HepG2 (cell line): ENCODE results near the gene GRM4. TPM values are rescaled to one million over a fixed set of nuclear protein-coding genes. Genes with fewer than 3 reads are reported as not detected.

ENCODE experiments used
- ATAC-seq: fragments of 200-7000 bp; cut with Tn5 transposase; 3 replicates; pipeline ENCODE4 v1.9.1; 2020; ENCODE audit warnings: mild to moderate bottlenecking, moderate library complexity
- BruUV-seq: library from RNA; stranded (reverse); fragments of 400-500 nt; replicated peaks from 2 replicates; lab custom pipeline; 2021; lab: Mats Ljungman, UMichigan
- CTCF ChIA-PET: fragments of 300-600 bp; formaldehyde crosslinking; extraction: SDS; loops from one replicate; lab custom pipeline; 2021; ENCODE audit warnings: low total read pairs, inconsistent platforms, low intra/inter-chr PET ratio; lab: Yijun Ruan, JAX
- POLR2A ChIA-PET: fragments of 350-600 bp; sonication (Branson Sonifier 250); formaldehyde crosslinking; loops from one replicate; lab custom pipeline; 2020; ENCODE audit warnings: antibody characterized with exemption, inconsistent platforms; lab: Yijun Ruan, JAX
- DNase-seq: peaks from one replicate; pipeline ENCODE4 v3.0.0-alpha.2; 2015; ENCODE audit warnings: low spot score
- FAIRE-seq: peaks from 3 replicates; lab custom pipeline; 2011; peaks lifted over from hg19 to GRCh38; lab: Jason Lieb, UNC
- H2AFZ ChIP-seq: one replicate; pipeline ENCODE4 v1.6.1; 2011; ENCODE audit warnings: low read length, inconsistent platforms
- H3K27ac ChIP-seq: fragments of 300-600 bp; 3 replicates; pipeline ENCODE4 v1.8.0; 2011; ENCODE audit warnings: mixed run types, mild to moderate bottlenecking, mixed read lengths, low read length, inconsistent platforms; ENCODE audit not compliant: insufficient read depth; ENCODE audit errors: extremely low read length
- H3K27me3 ChIP-seq, 2 experiments: fragments of 200-600 bp in 1 of 2; 2 replicates in 1 of 2; 3 replicates in 1 of 2; pipeline versions ENCODE4 v1.6.0 to v1.8.0; 2011; ENCODE audit warnings: low read length in 2 of 2, mild to moderate bottlenecking in 2 of 2, moderate library complexity in 2 of 2, inconsistent platforms in 1 of 2; ENCODE audit not compliant: insufficient read depth in 2 of 2, control insufficient read depth in 1 of 2
- H3K36me3 ChIP-seq, 2 experiments: fragments of 200-600 bp in 1 of 2; replicated peaks in 1 of 2; 2 replicates in 1 of 2; 3 replicates in 1 of 2; pipeline versions ENCODE4 v1.5.1 to v1.8.0; 2011; ENCODE audit warnings: low read length in 2 of 2, inconsistent platforms in 1 of 2; ENCODE audit not compliant: insufficient read depth in 2 of 2, control insufficient read depth in 1 of 2
- H3K4me1 ChIP-seq: 2 replicates; pipeline ENCODE4 v1.5.1; 2012; ENCODE audit warnings: low read length, inconsistent platforms; ENCODE audit not compliant: insufficient read depth
- H3K4me2 ChIP-seq: 2 replicates; pipeline ENCODE4 v1.6.0; 2011; ENCODE audit warnings: low read depth, low read length, inconsistent platforms
- H3K4me3 ChIP-seq, 3 experiments: fragments of 200-600 bp in 1 of 3; sonication (generic), shearing (Covaris generic) in 1 of 3; replicated peaks in 1 of 3; 2 replicates each; pipeline ENCODE4 v1.5.1; 2011 to 2016; ENCODE audit warnings: low read length in 3 of 3, inconsistent platforms in 2 of 3, low read depth in 2 of 3, mild to moderate bottlenecking in 2 of 3, control low read depth in 1 of 3, mixed read lengths in 1 of 3; ENCODE audit not compliant: insufficient read depth in 1 of 3
- H3K79me2 ChIP-seq: one replicate; pipeline ENCODE4 v1.6.1; 2011; ENCODE audit warnings: low read length, inconsistent platforms; ENCODE audit not compliant: insufficient read depth
- H3K9ac ChIP-seq: 2 replicates; pipeline ENCODE4 v1.6.0; 2011; ENCODE audit warnings: mild to moderate bottlenecking, low read depth, low read length, inconsistent platforms; ENCODE audit not compliant: insufficient read depth
- H3K9me3 ChIP-seq: 2 replicates; pipeline ENCODE4 v1.5.1; 2012; ENCODE audit warnings: mild to moderate bottlenecking, low read length
- H4K20me1 ChIP-seq: 2 replicates; pipeline ENCODE4 v1.6.0; 2011; ENCODE audit warnings: inconsistent platforms, mild to moderate bottlenecking, low read length, moderate library complexity; ENCODE audit not compliant: insufficient read depth
- CBFB ChIP-seq: sonication (generic); formaldehyde crosslinking; IDR thresholded peaks from 2 replicates; pipeline ENCODE4 v1.4.0; 2020; ENCODE audit warnings: missing genetic modification reagents
- POGK ChIP-seq: sonication (generic); formaldehyde crosslinking; conservative IDR thresholded peaks from 2 replicates; pipeline ENCODE4 v1.8.0; 2022; ENCODE audit warnings: mild to moderate bottlenecking, moderate library complexity, missing genetic modification reagents
- RARG ChIP-seq: sonication (generic); formaldehyde crosslinking; IDR thresholded peaks from 2 replicates; pipeline ENCODE4 v1.4.0; 2020; ENCODE audit warnings: low read depth, mild to moderate bottlenecking, missing genetic modification reagents
- SNRNP70 ChIP-seq: fragments of 200-400 bp; formaldehyde crosslinking; IDR thresholded peaks from 2 replicates; pipeline ENCODE4 v1.6.1; 2017; ENCODE audit warnings: mild to moderate bottlenecking, low read depth, low read length, moderate library complexity
- ZNF652 ChIP-seq: IDR thresholded peaks from 2 replicates; pipeline ENCODE4 v1.6.1; 2016; ENCODE audit warnings: low read depth, borderline replicate concordance
- ZNF713 ChIP-seq: sonication (generic); formaldehyde crosslinking; IDR thresholded peaks from 2 replicates; pipeline ENCODE4 v1.4.0; 2020; ENCODE audit warnings: mild to moderate bottlenecking, missing genetic modification reagents
- ZSCAN20 ChIP-seq: sonication (generic); formaldehyde crosslinking; IDR thresholded peaks from 2 replicates; pipeline ENCODE4 v1.4.0; 2020; ENCODE audit warnings: missing genetic modification reagents, mild to moderate bottlenecking, borderline replicate concordance
- WGBS: methylation state at CpG from one replicate; pipeline ENCODE4 v1.1.6; 2017; ENCODE audit warnings: low lambda C conversion rate; 5-methylcytosine and 5-hydroxymethylcytosine counted together
- in situ Hi-C: cut with HindIII; loops from 2 replicates; pipeline ENCODE4 v1.10.0; 2017; ENCODE audit warnings: low pct_unique_long_range_greater_than_20kb; ENCODE audit not compliant: extremely low pct_ligation_motif_present
- intact Hi-C: fragments of 100-400 bp; cut with micrococcal nuclease; formaldehyde crosslinking; loops from one replicate; pipeline ENCODE4 v1.10.0; 2022; ENCODE audit not compliant: unreplicated experiment
- polyA plus RNA-seq, 8 experiments: library from polyadenylated mRNA; depleted of rRNA in 3 of 8; stranded (reverse) in 7 of 8; unstranded in 1 of 8; fragments of >200 nt; fragmentation: Illumina TruSeq in 4 of 8; extraction: Trizol in 4 of 8; gene quantifications; 2 replicates each; pipeline versions ENCODE4 v1.2.1 to v1.2.3, GENCODE V29; 2011 to 2016; ENCODE audit warnings: low read depth in 4 of 8, missing spikeins in 1 of 8, mixed read lengths in 1 of 8; ENCODE audit not compliant: insufficient read depth in 1 of 8
- total RNA-seq, 5 experiments: library from RNA; depleted of rRNA; stranded (reverse); fragments of >200 nt; fragmentation: Illumina TruSeq; extraction: Trizol; gene quantifications; 2 replicates each; pipeline ENCODE4 v1.2.3, GENCODE V29; 2016; ENCODE audit warnings: low read depth in 1 of 5
- TF ChIP-seq, protein P1 (sequence below): sonication (generic); formaldehyde crosslinking; IDR thresholded peaks from one replicate; pipeline ENCODE4 v1.5.1; 2020; ENCODE audit warnings: mild to moderate bottlenecking, missing genetic modification reagents; ENCODE audit errors: not compliant biosample characterization
- TF ChIP-seq, protein P2 (sequence below): sonication (generic); formaldehyde crosslinking; IDR thresholded peaks from 2 replicates; pipeline ENCODE4 v1.4.0; 2020; ENCODE audit warnings: missing genetic modification reagents, borderline replicate concordance

GRM4 gene
- total and polyA plus RNA-seq, 2 of the 13 experiments (the other 11 are each of a cell fraction or from before 2014, with no cell fraction given): not detected

- FAIRE-seq: no peak
- Histone ChIP-seq H3K4me3 (no peak overlapping the region), H2AFZ (no peak overlapping the region), H3K27me3 (peaks cover 6 to 29% of the 10 kb centered on the region in 2 experiments; a peak in 4 of 5 replicates), H3K27ac (no peak overlapping the region), H3K4me2 (no peak overlapping the region), H4K20me1 (no peaks in the 10 kb centered on the region; the same call in 1 of the 2 replicates), H3K9ac (no peak overlapping the region), H3K9me3 (0 out of 2 replicates have a peak, but pooled peaks cover 3% of the 10 kb centered on the region), H3K4me1 (no peaks in the 10 kb centered on the region), H3K79me2 (no peaks in the 10 kb centered on the region), H3K36me3 (no peaks in the 10 kb centered on the region)
- 44% methylated on average over 39 of the region's 41 CpGs for WGBS
- no TSS peak for BruUV-seq
- in situ Hi-C loops: no loop called here
- no peak for DNase-seq
- no peak for ATAC-seq
- CTCF ChIA-PET: no interaction called here
- POLR2A ChIA-PET: no interaction called here
- intact Hi-C loops: no loop called here
- TF ChIP-seq SNRNP70: no peak
- TF ChIP-seq, protein P1, sequence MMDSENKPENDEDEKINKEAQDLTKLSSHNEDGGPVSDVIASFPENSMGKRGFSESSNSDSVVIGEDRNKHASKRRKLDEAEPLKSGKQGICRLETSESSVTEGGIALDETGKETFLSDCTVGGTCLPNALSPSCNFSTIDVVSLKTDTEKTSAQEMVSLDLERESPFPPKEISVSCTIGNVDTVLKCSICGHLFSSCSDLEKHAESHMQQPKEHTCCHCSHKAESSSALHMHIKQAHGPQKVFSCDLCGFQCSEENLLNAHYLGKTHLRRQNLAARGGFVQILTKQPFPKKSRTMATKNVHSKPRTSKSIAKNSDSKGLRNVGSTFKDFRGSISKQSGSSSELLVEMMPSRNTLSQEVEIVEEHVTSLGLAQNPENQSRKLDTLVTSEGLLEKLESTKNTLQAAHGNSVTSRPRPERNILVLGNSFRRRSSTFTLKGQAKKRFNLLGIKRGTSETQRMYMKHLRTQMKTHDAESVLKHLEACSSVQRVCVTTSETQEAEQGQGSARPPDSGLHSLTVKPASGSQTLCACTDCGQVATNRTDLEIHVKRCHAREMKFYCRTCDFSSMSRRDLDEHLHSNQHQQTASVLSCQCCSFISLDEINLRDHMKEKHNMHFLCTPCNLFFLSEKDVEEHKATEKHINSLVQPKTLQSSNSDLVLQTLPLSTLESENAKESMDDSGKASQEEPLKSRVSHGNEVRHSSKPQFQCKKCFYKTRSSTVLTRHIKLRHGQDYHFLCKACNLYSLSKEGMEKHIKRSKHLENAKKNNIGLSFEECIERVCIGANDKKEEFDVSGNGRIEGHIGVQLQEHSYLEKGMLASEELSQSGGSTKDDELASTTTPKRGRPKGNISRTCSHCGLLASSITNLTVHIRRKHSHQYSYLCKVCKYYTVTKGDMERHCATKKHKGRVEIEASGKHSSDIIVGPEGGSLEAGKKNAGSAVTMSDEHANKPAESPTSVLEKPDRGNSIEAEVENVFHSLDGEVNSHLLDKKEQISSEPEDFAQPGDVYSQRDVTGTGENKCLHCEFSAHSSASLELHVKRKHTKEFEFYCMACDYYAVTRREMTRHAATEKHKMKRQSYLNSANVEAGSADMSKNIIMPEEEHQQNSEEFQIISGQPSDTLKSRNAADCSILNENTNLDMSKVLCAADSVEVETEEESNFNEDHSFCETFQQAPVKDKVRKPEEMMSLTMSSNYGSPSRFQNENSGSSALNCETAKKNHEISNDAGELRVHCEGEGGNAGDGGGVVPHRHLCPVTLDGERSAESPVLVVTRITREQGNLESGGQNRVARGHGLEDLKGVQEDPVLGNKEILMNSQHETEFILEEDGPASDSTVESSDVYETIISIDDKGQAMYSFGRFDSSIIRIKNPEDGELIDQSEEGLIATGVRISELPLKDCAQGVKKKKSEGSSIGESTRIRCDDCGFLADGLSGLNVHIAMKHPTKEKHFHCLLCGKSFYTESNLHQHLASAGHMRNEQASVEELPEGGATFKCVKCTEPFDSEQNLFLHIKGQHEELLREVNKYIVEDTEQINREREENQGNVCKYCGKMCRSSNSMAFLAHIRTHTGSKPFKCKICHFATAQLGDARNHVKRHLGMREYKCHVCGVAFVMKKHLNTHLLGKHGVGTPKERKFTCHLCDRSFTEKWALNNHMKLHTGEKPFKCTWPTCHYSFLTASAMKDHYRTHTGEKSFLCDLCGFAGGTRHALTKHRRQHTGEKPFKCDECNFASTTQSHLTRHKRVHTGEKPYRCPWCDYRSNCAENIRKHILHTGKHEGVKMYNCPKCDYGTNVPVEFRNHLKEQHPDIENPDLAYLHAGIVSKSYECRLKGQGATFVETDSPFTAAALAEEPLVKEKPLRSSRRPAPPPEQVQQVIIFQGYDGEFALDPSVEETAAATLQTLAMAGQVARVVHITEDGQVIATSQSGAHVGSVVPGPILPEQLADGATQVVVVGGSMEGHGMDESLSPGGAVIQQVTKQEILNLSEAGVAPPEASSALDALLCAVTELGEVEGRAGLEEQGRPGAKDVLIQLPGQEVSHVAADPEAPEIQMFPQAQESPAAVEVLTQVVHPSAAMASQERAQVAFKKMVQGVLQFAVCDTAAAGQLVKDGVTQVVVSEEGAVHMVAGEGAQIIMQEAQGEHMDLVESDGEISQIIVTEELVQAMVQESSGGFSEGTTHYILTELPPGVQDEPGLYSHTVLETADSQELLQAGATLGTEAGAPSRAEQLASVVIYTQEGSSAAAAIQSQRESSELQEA (CRISPR knock-in tag): no peak
- TF ChIP-seq RARG: no peak
- no peak for TF ChIP-seq POGK (CRISPR knock-in tag)
- no peak for TF ChIP-seq ZSCAN20 (CRISPR knock-in tag)
- TF ChIP-seq CBFB (CRISPR knock-in tag): no peak
- no peak for TF ChIP-seq ZNF713
- no peak for TF ChIP-seq ZNF652 (CRISPR knock-in tag)
- TF ChIP-seq, protein P2, sequence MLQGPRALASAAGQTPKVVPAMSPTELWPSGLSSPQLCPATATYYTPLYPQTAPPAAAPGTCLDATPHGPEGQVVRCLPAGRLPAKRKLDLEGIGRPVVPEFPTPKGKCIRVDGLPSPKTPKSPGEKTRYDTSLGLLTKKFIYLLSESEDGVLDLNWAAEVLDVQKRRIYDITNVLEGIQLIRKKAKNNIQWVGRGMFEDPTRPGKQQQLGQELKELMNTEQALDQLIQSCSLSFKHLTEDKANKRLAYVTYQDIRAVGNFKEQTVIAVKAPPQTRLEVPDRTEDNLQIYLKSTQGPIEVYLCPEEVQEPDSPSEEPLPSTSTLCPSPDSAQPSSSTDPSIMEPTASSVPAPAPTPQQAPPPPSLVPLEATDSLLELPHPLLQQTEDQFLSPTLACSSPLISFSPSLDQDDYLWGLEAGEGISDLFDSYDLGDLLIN (CRISPR knock-in tag): no peak
These were observed 143.9 kb downstream of the GRM4 start for GRCh38 chr6:34001706-34002621.
